Natural killer cell (primary cell): ENCODE data around the gene CROCC. TPM values are rescaled to one million over a fixed set of nuclear protein-coding genes. Genes with fewer than 3 reads are reported as not detected.
A peak's percentile ranks its signal among the peaks of the same experiment; 100 is the strongest.
"Not testable (repeated sequence)": the region's sequence is repeated elsewhere in the genome, so short reads cannot be mapped to it uniquely, and the experiment has no call there.

Source experiments
- ATAC-seq, 3 donors: fragments of 150-1000 bp in 2 of 3; fragments of 200-7000 bp in 1 of 3; cut with Tn5 transposase; 1 replicate in 1 of 3; 2 replicates in 2 of 3; pipeline ENCODE4 v1.10.0; 2021; ENCODE audit warnings: mild to moderate bottlenecking in 2 of 3, moderate library complexity in 2 of 3
- DNase-seq, 2 donors: peaks; one replicate each; pipeline versions ENCODE4 v3.0.0 to v3.0.0-alpha.2; 2013 to 2021; ENCODE audit warnings: mixed read lengths in 1 of 2
- H3K27ac ChIP-seq: one replicate; pipeline ENCODE4 v1.5.1; 2013; ENCODE audit warnings: mild to moderate bottlenecking, low read length
- H3K27me3 ChIP-seq: one replicate; pipeline ENCODE4 v1.6.1; 2013; ENCODE audit warnings: low read length; ENCODE audit not compliant: control insufficient read depth, insufficient read depth
- H3K36me3 ChIP-seq: one replicate; pipeline ENCODE4 v1.6.1; 2013; ENCODE audit warnings: low read length; ENCODE audit not compliant: control insufficient read depth, insufficient read depth
- H3K4me1 ChIP-seq: one replicate; pipeline ENCODE4 v1.6.1; 2013; ENCODE audit warnings: low read length; ENCODE audit not compliant: control insufficient read depth, insufficient read depth
- H3K4me3 ChIP-seq: one replicate; pipeline ENCODE4 v1.5.1; 2013; ENCODE audit warnings: low read length
- H3K9me3 ChIP-seq: one replicate; pipeline ENCODE4 v1.6.1; 2013; ENCODE audit warnings: low read length; ENCODE audit not compliant: control insufficient read depth, insufficient read depth
- H3K27ac Mint-ChIP-seq, 2 donors: one replicate each; pipeline ENCODE4 v1.8.0; 2022; ENCODE audit warnings: mild to moderate bottlenecking in 2 of 2, mixed read lengths in 2 of 2, moderate library complexity in 1 of 2
- H3K27me3 Mint-ChIP-seq, 2 donors: one replicate each; pipeline ENCODE4 v1.8.0; 2022; ENCODE audit warnings: low read depth in 2 of 2, mixed read lengths in 2 of 2
- H3K36me3 Mint-ChIP-seq: one replicate; pipeline ENCODE4 v1.8.0; 2022; ENCODE audit warnings: mixed read lengths
- H3K4me1 Mint-ChIP-seq, 2 donors: one replicate each; pipeline ENCODE4 v1.8.0; 2022; ENCODE audit warnings: mixed read lengths in 2 of 2
- H3K4me3 Mint-ChIP-seq: one replicate; pipeline ENCODE4 v1.8.0; 2022; ENCODE audit warnings: mild to moderate bottlenecking, moderate library complexity, mixed read lengths
- H3K9me3 Mint-ChIP-seq, 2 donors: one replicate each; pipeline ENCODE4 v1.8.0; 2022; ENCODE audit warnings: mixed read lengths in 2 of 2
- CTCF ChIP-seq: fragments of 200-600 bp; IDR thresholded peaks from one replicate; pipeline ENCODE4 v1.8.0; 2022; ENCODE audit warnings: antibody characterized with exemption
- WGBS: methylation state at CpG from one replicate; pipeline ENCODE4 v1.1.7; 2013; ENCODE audit warnings: missing lambda C conversion rate; ENCODE audit not compliant: insufficient coverage; 5-methylcytosine and 5-hydroxymethylcytosine counted together
- intact Hi-C: fragments of 100-400 bp; cut with micrococcal nuclease; formaldehyde crosslinking; loops from one replicate; pipeline ENCODE4 v1.14.2; 2022
- total RNA-seq, 4 donors: library from RNA; stranded (reverse); fragments of 120-200 nt in 1 of 4; gene quantifications; one replicate each; pipeline versions ENCODE4 v1.2.3 to v1.2.4, GENCODE V29; 2013 to 2022

Gene CROCC
- total RNA-seq, 3 donors from 2014 or later (not counting 1 experiment from before 2014, with no cell fraction given) = 51.7 to 62.9 (median 59.1) TPM

DNA sequence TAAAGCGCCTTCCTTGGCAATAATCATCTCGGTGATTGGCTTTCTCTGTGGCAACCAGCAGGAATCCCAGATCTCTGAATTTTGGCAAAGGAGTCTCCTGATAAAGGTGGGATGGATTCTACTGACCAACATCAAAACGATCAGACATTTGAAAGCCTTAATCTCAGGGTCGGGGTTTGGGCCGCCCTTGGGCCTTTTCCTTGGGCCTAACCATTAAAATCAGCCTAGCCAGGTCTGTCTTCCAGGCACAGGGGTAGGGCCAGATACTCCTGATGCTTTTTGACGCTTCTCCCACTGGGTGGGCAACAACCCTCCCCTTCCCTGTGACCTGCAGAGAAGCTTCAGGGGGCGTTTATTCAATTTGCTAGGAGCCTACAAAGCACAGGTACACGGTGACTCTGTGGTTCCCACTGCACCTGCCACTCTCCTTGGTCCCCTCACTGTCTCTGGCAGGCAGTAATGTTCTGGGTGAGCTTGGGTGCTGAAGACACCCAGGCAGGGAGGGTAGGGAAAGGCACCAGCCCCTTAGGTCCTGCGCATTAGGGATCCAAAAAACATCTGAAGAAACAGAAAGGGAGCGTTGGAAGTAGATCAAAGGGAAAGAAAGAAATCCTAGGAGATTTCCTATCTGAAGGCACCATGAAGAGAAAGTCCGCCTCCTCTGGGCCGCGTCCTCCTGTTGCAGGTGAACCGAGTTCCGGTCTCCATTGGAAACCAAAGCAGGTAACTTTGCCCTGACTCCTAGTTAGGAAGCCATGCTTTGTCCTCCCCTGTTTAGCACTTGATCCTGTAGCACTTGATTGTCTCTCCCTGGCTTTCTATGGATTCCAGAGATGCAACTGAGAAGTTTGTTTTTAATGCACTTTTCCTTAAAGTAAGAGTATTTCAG lies 13.6 kb upstream of the CROCC start:
- DNase-seq (no peak), ATAC-seq (no peak)
- peaks cover 25% of the 10 kb centered on the region for H3K4me1 ChIP-seq
- Mint-ChIP-seq H3K4me3 (no peak overlapping the region), H3K27ac (no peak overlapping the region), H3K27me3 (no peaks in the 10 kb centered on the region), H3K36me3 (no peaks in the 10 kb centered on the region), H3K4me1 (peaks cover 12 to 23% of the 10 kb centered on the region in 2 donors), H3K9me3 (no peaks in the 10 kb centered on the region)
- intact Hi-C loops = loop anchor here (5.0 to 10.0 kb wide), 2 partner anchors 144 to 1073 kb away; partner anchors contain the start of gene SDHB
- TF ChIP-seq CTCF = no peak
- 94% methylated on average over 15 of the region's 15 CpGs for whole genome bisulfite sequencing
- no peaks in the 10 kb centered on the region for H3K36me3 ChIP-seq
- no peak overlapping the region for H3K4me3 ChIP-seq
- H3K27ac ChIP-seq = no peak overlapping the region
- H3K27me3 ChIP-seq = no peaks in the 10 kb centered on the region
- H3K9me3 ChIP-seq = peaks cover 11% of the 10 kb centered on the region

- H3K27ac Mint-ChIP-seq = peak overlapping the region in 1 of 2 donors; percentile 31
- H3K36me3 ChIP-seq, intact Hi-C loops, DNase-seq, H3K27ac ChIP-seq, H3K4me3 ChIP-seq, H3K36me3 Mint-ChIP-seq, ATAC-seq, H3K9me3 Mint-ChIP-seq, H3K27me3 Mint-ChIP-seq, H3K9me3 ChIP-seq, H3K27me3 ChIP-seq: not testable (repeated sequence)
- H3K4me3 Mint-ChIP-seq = peak overlapping the region; percentile 73
- H3K4me1 Mint-ChIP-seq = peaks cover 32 to 35% of the 10 kb centered on the region in 2 donors
- WGBS = 67% methylated on average over 8 of the region's 8 CpGs
- peaks cover 25% of the 10 kb centered on the region for H3K4me1 ChIP-seq
Observed at GRCh38 chr1:16911851-16912721, 9.6 kb upstream of the CROCC start.

- H3K4me1 ChIP-seq = peaks cover 25% of the 10 kb centered on the region
- peak overlapping the region; percentile 73 to 84 for H3K27ac Mint-ChIP-seq
- not testable (repeated sequence) for H3K27me3 ChIP-seq, H3K9me3 Mint-ChIP-seq, ATAC-seq, H3K4me3 ChIP-seq, H3K36me3 ChIP-seq, H3K27ac ChIP-seq, H3K36me3 Mint-ChIP-seq, DNase-seq, H3K27me3 Mint-ChIP-seq, H3K9me3 ChIP-seq
- whole genome bisulfite sequencing = 54% methylated on average over 8 of the region's 8 CpGs
- peak overlapping the region; percentile 84 for H3K4me3 Mint-ChIP-seq
- peaks cover 32% of the 10 kb centered on the region in 2 donors for H3K4me1 Mint-ChIP-seq
- intact Hi-C loops = loop anchor here (1.0 kb wide), 1 partner anchor 7 kb away; no protein-coding TSS in a partner anchor
Observed at GRCh38 chr1:16912742-16913141, 9.0 kb upstream of the CROCC start.

- Mint-ChIP-seq H3K27me3 (no peaks in the 10 kb centered on the region), H3K9me3 (no peaks in the 10 kb centered on the region), H3K4me1 (peaks cover 31 to 32% of the 10 kb centered on the region in 2 donors), H3K36me3 (no peaks in the 10 kb centered on the region), H3K4me3 (peak overlapping the region; percentile 84), H3K27ac (peak overlapping the region; percentile 73 to 84)
- intact Hi-C loops = loop anchor here (1.0 kb wide), 1 partner anchor 8 kb away; no protein-coding TSS in a partner anchor
- Histone ChIP-seq H3K36me3 (no peaks in the 10 kb centered on the region), H3K4me1 (peaks cover 25% of the 10 kb centered on the region), H3K4me3 (peak overlapping the region; percentile 84), H3K27ac (peak overlapping the region; percentile 82), H3K27me3 (no peaks in the 10 kb centered on the region), H3K9me3 (no peaks in the 10 kb centered on the region)
- WGBS = 50% methylated on average over 36 of the region's 36 CpGs
- TF ChIP-seq CTCF = no peak
- ATAC-seq (no peak), DNase-seq (no peak)
Observed at GRCh38 chr1:16913181-16913832, 8.4 kb upstream of the CROCC start.
